NCI-H446 (cell line): ENCODE measurements around the gene COX17.
"Not testable (repeated sequence)": the region's sequence is repeated elsewhere in the genome, so short reads cannot be mapped to it uniquely, and the experiment has no call there.

ENCODE experiments used
- DNase-seq, 2 experiments: peaks; one replicate each; lab custom pipeline; 2025; lab: John Stamatoyannopoulos, UW

COX17 gene

DNA sequence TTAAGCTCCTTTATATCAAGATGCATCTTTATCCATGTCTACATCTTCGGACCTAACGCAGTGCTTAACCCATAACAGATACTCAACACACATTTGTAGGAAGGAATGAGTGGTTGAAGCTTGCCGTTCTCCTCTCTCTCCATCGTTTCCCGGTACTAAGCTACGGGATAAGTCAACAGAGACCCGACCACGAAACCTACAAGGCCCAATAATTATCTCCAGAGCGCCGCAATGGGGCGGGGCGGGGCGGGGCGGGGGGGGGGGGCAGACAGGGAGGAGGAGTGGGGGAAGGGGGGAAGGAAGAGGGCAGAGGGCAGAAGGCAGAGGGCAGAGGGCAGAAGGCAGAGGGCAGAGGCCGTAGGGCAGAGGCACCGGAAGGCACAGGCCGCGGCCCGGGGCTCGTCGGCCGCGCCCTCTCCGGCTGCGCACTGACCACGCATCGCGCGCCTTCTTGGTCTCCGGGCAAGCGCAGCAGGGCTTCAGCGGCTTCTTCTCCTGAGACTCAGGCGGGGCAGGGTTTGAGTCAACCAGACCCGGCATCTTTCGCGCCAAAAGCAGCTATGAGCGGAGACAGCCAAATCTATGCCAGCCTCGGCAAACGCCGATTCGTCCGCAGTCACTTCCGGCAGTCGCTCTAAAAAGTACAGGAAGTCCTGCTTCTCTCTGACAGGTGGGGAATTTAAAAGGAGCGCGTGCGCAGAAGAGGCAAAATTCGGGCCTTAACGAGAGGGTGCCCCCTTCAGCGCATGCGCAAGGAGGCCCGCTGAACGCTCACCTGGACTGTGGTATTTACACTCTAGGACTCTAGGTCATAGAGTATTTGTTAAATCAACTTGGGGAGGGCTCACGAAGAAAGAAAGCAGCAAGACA, at the start of gene COX17:
Gene COX17, minus strand, starts transcription at position 636 of the 870 bp plus-strand sequence. Its CDS starts 96 bp downstream, at position 540.
- DNase-seq = peak; percentile 97

DNA sequence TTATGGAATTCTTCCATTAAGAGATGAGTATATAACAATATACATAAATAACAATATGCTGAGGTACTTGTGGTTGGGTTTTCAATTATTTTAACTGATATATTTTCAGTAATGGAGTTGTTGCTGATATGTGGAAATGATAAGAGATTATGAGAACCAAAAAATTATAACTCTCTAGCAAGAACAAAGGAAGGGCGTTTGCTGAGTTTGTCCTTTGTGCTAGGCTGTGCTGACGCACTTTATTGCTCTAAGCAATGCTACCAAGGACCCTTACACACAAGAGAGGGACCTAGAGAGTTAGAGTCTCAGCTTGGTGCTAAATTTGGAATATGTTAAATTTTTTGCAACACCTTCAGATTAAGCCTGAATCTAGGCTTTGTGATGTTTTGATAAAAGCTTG, 49.7 kb upstream of the COX17 start:
- DNase-seq = no peak

DNA sequence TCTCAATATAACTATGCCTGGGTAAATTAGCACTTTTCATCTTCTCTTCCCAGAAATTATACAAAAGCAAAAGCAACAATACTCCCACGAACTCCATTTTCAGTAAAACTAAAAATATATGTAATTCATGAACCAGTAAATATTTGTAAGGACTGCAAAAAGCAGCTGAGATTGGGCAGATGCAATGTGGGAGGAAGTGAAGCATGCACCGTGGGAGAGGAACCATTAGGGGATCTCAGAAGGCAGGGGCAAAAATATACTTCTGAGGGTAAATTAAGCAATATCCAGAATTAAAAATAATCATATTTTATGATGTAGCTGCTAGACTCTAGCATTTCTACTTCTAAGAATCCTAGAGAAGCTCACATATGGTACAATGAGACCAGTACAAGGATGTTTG, 45.8 kb upstream of the COX17 start:
- no peak for DNase-seq

GRCh38 chr3:119717520-119717919, 40.3 kb upstream of the COX17 start:
- DNase-seq = no peak

DNA sequence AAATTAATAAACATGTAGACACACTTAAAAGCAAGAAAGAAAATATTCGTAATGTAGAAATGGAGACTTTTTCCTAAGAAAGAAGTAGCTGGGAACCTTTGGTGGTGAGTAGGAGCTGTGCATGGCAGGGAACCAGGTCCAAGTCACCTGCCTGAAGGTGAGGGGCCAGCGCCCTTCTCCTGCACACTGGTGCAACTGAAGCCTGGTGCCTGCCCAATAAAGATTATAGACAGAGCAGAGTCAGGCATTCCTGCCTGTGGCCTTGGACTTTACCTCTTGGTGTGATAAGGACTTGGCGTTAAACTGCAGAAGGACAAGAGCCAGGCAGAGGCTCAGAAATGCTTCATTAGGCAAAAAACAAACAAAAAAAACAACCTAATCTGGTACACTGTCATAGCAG, 39.8 kb upstream of the COX17 start:
- DNase-seq = no peak

DNA sequence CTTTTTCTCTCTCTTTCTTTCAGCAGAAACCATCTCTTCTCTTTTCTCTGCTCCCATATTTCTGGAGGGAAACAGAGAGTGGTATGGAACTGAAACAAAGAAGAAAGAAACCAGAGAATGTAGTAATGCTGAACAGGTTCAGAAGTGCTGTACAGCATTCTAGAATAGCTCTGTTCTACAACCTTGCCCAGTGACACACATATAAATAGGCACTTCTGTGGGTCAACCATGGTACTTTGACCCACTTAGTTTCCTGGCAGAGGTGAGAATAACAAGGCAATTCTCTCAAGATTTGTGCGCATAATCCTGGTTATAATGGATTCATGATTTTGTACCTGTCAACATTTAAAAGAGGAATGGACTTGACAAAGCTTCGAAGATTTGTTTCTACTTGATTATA, 37.9 kb upstream of the COX17 start:
- DNase-seq = no peak

DNA sequence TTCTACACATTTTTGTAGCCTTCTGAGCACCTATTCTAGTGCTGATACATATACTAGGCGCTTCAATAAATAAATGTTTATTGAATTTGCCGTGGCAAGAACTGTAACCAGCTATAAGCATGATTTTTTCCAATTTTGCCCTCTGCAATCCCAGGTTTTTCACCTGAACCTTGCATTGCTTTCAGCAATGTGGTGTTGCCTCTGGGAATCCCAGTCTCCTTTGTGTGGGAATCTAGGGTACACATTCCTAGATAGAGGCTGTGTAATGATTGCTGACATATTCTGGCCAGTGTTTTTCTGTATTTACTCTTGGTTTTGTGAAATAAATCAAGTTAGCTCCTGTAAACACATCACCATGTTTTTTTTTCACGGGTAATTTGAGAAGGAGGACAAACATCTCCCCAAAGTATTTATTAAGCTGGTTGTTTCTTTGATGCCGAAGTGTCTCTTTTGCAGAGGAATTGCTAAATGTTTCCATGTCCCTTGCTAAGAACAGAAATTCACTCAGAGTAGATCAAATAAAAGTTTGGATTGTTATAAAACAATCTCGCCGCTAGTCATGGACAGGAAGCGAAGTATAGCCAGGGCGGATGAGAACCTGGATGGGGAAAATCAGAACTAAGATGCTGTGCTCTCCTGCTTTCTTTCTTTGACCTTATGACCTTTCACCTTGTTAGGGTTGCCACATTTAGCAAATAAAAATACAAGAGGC, 26.8 kb upstream of the COX17 start:
- DNase-seq = no peak

DNA sequence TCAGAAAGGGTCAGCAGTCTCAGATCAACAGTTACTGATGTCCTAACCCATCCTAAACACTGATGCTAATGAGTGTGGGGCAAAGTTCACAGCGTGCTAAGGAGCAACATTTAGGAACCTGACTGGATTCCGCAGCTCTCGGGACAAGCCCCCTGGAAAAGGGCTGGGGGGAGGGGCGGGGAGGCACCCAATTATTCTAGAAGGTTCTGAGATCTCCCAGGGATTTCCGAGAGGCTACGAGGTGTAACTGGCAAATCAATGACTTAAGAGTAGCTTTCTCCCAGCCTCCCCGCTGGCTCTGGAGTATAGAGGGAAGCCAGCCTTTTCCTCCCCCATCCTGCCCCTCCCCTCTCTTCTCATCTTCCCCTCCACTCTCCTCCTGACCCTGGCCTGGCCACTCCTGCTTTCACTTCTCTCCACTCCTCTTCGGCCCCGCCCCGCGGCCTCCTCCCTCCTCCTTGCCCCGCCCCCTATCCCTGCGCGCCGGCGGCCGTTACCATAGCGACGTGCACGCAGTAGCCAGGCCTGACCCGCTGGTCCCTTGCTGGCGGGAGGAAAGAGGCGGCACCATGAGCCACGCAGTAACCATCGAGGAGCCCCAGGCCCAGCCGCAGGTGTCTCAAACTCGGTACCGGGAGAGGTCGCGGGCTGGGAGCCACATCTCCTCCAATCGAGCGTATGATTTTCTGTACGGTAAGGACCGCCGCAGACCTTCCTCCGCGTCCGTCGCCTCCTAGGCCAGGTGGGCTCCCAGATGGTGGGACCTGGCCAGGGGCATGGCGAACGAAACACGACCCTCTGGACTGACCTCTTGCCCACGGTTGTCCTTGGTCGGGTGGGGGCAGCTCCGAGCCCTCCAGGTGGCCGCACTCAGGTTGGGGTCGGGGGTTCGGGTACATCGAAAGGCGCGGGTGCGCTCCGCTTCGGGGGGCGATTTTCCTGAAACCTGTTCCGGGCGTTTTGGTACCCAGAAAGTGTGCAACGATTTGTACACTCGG, 25.6 kb upstream of the COX17 start, which contains the start of gene CFAP91:
Gene CFAP91, plus strand, starts transcription at position 493 of the 998 bp plus-strand sequence. Its CDS starts 77 bp downstream, at position 570.
- peak; percentile 77 to 84 for DNase-seq

GRCh38 chr3:119700920-119701734, 23.9 kb upstream of the COX17 start:
- DNase-seq = no peak

DNA sequence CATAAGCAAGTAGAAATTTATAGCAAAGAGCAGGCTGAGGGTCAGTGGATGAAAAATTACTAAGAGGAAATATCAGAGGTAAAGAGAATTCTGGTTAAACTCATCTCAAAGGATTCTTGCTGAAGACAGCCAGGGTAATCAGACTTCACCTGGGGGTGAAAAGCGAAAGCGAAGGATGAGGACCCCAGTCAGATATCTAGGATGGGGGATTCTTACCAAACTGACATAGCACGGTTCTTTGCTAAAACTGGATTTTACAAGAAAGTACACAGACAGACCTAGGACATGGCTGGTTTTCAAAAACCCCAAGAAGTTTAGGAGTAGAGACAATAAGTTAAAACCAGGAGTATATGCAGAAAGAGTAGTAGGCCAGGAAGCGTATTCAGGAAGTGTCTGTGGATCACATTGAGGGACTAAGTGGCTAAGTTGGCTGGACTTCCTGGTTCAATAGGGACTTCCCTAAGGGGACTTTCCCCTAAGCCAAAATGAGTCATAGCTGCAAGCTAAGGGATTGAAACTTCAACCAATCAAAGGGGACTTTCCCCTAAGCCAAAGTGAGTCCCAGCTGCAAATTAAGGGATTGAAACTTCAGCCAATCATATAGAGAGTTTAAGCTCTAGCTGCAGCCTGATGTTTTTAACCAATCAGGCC, 23.2 kb upstream of the COX17 start:
- DNase-seq = no peak

DNA sequence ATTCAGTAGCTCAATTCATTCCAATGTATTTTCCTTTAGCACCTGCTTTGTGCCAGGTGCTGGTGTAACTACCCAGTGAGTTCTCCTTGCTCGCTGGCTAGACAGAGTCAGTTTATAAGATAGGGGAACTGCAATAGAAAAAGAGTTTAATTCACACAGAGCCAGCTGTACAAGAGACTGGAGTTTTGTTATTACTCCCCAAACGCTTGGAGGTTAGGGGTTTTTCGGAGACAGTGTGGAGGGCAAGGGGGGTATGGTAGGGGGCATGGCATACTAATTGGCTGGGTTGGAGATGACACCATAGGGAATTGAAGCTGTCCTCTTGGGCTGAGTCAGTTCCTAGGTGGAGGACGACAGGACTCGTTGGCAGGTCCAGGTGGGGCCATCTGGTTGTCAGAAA, 20.2 kb upstream of the COX17 start:
- DNase-seq = no peak

GRCh38 chr3:119695480-119695879, 18.3 kb upstream of the COX17 start:
- peak in 1 of 2 experiments; percentile 8 for DNase-seq

- peak in 1 of 2 experiments; percentile 38 for DNase-seq
These were observed 12.9 kb upstream of the COX17 start for GRCh38 chr3:119690043-119690656.

DNA sequence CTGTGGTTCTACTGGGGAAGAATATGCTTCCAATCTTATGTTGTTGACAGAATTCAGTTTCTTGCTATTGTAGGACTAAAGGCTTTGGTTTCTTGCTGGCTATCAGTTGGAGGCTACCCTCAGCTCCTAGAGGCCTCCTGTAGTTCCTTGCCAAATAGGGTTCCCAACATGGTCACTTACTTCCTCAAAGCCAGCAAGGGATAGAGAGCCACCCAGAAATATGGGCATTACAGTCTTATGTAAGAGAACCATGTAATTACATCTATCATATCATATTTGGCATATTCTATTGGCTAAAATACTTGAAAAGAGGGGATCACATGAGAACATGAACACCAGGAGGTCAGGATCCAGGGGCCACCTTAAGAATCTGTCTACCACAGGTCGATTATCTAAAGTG, 6.2 kb upstream of the COX17 start:
- DNase-seq = no peak

DNA sequence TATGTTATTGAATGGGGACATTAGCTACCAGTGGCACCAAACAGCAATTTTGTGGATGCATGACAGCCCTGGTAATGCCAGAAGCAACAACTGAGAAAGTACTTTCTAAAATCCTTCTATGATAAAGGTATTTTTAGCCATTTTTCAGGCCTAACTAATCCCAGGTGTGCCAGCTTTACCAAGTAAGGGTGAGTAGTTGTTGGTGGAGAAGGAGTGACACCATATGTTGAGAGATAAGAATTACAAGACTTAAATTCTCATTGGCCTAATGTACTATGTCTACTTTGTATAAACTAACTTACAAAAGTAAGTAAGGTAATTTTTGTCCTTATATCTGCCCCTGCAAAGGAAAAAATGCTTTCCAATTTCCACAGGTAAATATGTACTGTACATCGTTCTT, 4.1 kb upstream of the COX17 start:
- peak in 1 of 2 experiments; percentile 35 for DNase-seq

GRCh38 chr3:119679874-119680273, 2.7 kb upstream of the COX17 start:
- DNase-seq = no peak

- not testable (repeated sequence) for DNase-seq
These were observed 1.0 kb upstream of the COX17 start for GRCh38 chr3:119678209-119678608.

DNA sequence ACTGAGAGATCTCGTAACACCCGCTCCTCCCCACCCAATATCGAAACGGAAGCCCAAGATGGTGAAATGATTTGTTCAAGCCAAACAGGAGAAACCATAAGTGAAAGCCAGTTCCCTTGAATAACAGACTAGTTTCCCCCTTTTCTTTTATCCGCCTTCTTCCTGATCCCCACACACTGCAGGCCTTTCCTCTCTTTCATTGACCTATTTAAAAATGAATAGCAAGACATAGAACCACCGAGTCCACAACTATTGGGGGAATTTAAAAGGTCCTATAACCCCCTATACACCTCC, 382 bp upstream of the COX17 start:
- no peak for DNase-seq

GRCh38 chr3:119676020-119676419, 1.2 kb downstream of the COX17 start:
- no peak for DNase-seq

GRCh38 chr3:119675188-119675874, 1.9 kb downstream of the COX17 start:
- DNase-seq = no peak
